T47D (cell line): Measurements from ENCODE around the gene WIF1.
A peak's percentile ranks its signal among the peaks of the same experiment; 100 is the strongest.

ENCODE experiments used
- DNase-seq, 2 experiments: peaks; one replicate each; pipeline versions ENCODE4 v3.0.0 to v3.0.0-alpha.2; 2011 to 2012; ENCODE audit warnings: low read depth in 1 of 2, low spot score in 1 of 2
- JUND ChIP-seq: IDR thresholded peaks from 2 replicates; pipeline ENCODE4 v1.6.1; 2012; ENCODE audit warnings: low read depth
- in situ Hi-C: cut with HindIII; loops from 2 replicates; pipeline ENCODE4 v1.10.0; 2016; ENCODE audit warnings: low sequenced_read_pairs, low pct_unique_long_range_greater_than_20kb

Gene WIF1

DNA sequence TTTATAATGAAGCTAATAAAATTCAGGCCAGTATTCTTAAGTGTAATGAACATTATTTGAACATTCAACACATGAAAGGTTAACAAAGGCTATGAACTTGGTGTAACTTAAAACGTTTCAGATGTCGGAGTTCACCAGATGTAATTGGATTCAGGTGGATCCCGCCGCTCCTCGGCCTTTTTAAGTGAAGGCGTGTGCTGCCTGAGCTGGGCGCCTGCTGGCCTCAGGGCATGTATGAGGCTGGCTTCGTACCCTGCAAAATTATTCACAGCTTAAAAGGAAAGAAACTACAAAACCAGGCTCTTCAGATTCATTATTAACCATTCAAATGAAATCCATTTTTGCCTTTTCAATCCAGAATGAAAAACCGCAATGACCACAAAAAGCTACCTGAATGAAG, 69.9 kb downstream of the WIF1 start:
- in situ Hi-C loops = no loop called here
- no peak for DNase-seq
- no peak for TF ChIP-seq JUND

GRCh38 chr12:65045269-65045668, 75.8 kb downstream of the WIF1 start:
- DNase-seq = no peak
- in situ Hi-C loops = no loop called here
- no peak for TF ChIP-seq JUND

DNA sequence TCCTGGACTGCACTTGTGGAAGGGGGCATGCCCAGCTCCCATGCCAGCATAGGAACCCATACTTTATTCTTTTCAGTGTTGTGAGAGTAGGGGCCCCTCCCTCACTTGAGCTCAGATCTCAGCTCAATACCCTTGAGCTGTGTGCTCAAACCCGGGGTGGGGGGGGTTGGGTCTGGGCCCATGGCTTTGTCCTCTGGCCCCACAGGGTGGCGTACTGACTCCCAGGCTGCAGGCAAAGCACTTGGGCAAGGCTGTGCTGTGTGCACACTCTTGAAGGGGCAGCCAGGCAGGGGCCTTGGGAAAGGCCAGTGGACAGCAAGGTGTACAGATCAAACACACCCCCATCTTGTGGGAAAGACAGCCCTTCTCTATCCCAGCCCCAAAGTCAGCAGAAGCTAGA, 81.8 kb downstream of the WIF1 start:
- no peak for DNase-seq
- in situ Hi-C loops = no loop called here
- no peak for TF ChIP-seq JUND

- DNase-seq = no peak
- no peak for TF ChIP-seq JUND
- in situ Hi-C loops = no loop called here
Observed at GRCh38 chr12:65025136-65025535, 96.0 kb downstream of the WIF1 start.

DNA sequence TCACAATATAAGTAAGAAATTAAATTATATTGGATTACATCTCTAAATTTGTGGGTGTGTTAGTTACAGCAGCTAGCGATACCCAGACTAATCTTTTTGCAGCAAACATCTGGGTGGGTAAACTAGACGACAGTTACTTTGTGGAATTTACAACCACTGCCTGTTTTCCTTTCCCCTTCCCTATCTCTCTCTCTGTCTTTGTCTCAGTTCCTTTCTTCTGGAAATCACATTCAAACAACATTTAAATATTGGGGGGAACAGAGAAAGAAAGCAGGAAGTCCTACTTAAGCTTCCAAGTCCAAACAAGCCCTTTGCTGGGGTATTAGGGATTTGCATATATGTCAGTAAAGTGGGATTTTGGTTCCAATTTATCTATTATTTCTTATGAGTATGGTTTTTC, 97.6 kb downstream of the WIF1 start:
- DNase-seq = no peak
- no peak for TF ChIP-seq JUND
- in situ Hi-C loops = no loop called here

DNA sequence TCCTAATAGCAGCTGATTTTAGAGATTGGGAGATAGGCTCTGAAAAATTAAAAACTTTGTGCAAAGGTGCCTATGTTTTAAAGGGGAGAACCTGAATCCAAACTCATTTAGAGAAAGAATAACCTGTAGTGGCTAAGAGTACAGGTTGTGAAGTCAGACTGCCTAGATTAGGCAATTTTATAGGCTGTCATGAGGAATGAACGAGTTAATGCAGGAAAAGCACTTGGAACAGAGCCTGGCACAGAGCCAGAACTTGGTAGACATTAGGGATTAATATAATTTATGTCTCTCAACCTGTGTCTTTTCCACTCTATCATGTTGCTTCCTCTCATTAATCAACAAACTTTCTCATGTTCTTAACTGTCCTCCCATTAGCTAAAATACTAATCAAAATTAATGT, 98.1 kb downstream of the WIF1 start:
- DNase-seq = no peak

DNA sequence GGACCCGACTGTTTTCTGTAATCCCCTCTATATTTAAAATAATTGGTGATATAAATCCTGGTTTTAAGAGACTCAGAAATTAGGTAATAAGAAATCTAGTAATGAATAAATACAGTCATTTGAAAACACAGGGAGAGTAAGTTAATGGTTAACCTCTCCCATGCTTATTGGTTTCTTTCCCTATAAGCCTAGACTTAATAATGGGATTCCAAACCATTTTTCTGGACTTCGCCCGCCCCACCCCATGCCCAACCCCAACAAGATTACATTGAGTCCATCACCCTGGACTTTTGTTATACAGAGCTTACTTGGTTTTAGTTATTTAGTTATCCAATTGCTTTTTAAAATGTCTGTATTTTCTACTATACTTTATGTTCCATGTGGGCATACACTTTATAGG, 98.7 kb downstream of the WIF1 start:
- in situ Hi-C loops = no loop called here
- DNase-seq = no peak

More for the DNA sequence above, 98.1 kb downstream of the WIF1 start:
- TF ChIP-seq JUND = no peak
- in situ Hi-C loops = no loop called here

DNA sequence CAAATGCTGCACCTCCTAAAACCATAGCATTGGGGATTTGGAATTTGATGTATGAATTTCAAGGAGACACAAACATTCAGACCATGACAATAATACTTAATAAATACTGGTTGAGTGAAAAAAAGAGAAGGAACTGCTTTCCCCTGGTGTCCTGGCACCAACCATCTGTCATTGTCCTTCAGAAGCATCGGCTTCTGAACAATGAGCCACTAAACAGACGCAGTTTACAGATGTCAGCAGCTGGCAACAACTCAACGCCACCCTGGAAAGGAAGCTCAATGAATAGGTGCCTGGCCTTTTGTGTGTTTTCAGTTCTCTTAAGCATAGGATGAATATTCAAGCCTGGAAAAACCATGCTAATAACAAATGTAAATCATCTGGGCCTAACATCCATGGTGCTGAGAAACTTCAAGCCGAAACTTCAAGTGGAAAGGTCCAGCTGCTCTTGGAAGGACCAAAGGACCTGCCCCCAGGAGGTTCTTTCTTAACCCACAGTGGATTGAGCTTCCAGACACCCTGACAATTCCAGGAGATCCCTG, 101.3 kb downstream of the WIF1 start:
- TF ChIP-seq JUND = no peak
- no peak for DNase-seq
- in situ Hi-C loops = no loop called here

More for the DNA sequence above, 98.7 kb downstream of the WIF1 start:
- no peak for TF ChIP-seq JUND

- no peak for TF ChIP-seq JUND
- no peak for DNase-seq
- in situ Hi-C loops = no loop called here
Observed at GRCh38 chr12:65016881-65017650, 104.0 kb downstream of the WIF1 start.

DNA sequence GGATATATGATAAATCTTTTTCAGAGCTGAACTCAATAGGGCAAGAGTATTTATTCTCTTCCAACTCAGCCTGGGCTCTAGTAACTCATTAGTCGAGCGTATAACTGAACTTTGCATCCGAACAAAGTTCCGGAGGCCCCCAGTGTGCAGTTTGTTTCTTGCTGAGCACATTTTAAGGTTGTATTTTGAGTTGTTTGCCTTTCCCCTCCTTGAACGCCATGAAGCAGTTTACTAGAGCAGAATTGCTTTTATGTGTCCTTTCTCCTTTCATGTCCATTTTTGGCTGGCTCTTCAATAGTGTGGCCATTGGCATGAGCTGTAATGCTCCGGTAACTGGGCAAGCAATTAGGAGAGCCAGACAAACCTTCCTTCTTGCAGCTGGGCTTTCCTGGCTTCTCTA, 105.3 kb downstream of the WIF1 start:
- no peak for DNase-seq
- in situ Hi-C loops = no loop called here
- TF ChIP-seq JUND = no peak

DNA sequence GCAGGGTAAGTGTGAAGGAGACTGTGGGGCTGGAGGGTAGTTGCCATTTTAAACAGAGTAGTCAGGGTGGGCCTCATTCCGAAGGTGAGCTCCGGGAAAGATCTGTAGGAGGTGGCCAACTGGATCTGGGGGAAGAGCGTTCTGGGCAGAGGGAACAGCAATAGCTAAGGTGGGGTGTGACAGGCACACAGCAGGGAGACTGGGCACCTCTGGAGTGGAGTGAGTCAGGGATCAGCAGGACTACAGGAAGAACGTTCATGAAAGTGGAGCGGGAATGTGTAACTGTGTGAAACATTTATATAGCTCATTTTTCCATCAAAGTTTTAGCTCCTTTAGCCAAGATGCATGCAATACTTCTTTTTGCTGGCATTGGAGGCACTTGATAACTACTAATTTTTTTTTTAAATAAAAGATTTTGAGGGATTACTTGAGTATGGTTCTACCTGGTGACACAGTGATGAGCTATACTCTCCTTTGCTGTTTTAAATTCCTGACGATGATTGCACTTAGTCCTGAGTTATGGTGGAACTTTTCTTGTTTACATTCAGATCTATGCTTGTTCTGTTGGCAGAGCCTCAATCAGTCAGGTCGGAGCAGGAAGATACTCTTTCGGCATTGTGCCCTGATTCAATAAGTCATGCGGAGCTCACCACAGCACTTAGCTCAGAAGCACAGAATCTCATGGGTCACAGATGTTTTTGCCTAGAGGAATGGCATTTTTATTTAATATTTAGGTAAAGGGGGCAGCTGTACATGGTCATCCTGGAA, 106.4 kb downstream of the WIF1 start:
- in situ Hi-C loops = no loop called here
- TF ChIP-seq JUND = no peak
- no peak for DNase-seq

GRCh38 chr12:65010437-65010836, 110.7 kb downstream of the WIF1 start:
- in situ Hi-C loops = no loop called here
- no peak for TF ChIP-seq JUND
- DNase-seq = no peak

DNA sequence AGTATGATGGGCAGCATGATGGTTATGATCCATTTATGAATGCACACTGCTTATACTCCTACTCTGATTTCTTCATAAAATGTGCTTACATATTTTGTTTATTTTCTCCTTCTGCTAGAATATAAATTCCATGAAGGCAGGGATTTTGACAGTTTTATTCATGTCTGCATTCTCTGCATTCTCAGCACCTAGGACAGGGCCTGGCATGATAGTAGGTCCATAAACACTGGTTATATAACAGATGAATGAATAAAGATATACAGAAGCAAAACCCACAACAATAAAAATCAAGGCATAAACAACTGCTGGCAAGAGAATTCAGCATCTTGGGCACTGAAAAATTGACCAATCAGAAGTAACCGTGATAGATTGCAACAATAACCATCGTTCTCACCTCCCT, 115.4 kb downstream of the WIF1 start:
- in situ Hi-C loops = no loop called here
- TF ChIP-seq JUND = no peak
- DNase-seq = peak in 1 of 2 experiments; percentile 9
